ENCODE data around the gene TTLL11. TPM values are rescaled to one million over a fixed set of nuclear protein-coding genes. Genes with fewer than 3 reads are reported as not detected.

TTLL11 gene
- polyA plus RNA-seq, 1 of the 3 experiments (the other 2 are of a cell fraction) = 6.8 TPM

GRCh38 chr9:122030357-122030756 lies 62.8 kb downstream of the TTLL11 start:
- H3K9me2 ChIP-seq = no peaks in the 10 kb centered on the region
- H3K27me3 ChIP-seq (ENCODE audit: insufficient read depth) = no peaks in the 10 kb centered on the region
- no peaks in the 10 kb centered on the region for H3K79me2 ChIP-seq (ENCODE audit: insufficient read depth)
- TF ChIP-seq TEAD4 (IDR thresholded peaks at IDR 0.05; ENCODE audit: borderline replicate concordance, insufficient read depth) (no peak), PBX3 (IDR thresholded peaks at IDR 0.05) (no peak), POLR2AphosphoS5 (IDR thresholded peaks at IDR 0.05; ENCODE audit: low read depth, low read length) (no peak), EP300 (IDR thresholded peaks at IDR 0.05; ENCODE audit: borderline replicate concordance in 1 of 2, low read depth in 1 of 2, low read length in 1 of 2) (no peak), FOXM1 (IDR thresholded peaks at IDR 0.05; ENCODE audit: low read depth) (no peak), NFIC (IDR thresholded peaks at IDR 0.05; ENCODE audit: borderline replicate concordance) (no peak), TCF12 (IDR thresholded peaks at IDR 0.05) (no peak), CHD2 (IDR thresholded peaks at IDR 0.05; ENCODE audit: low read length, partially characterized antibody) (no peak), FOSL2 (IDR thresholded peaks at IDR 0.05; ENCODE audit: borderline replicate concordance, low read depth) (no peak), RFX5 (IDR thresholded peaks at IDR 0.05; ENCODE audit: low read length) (no peak), IRF3 (IDR thresholded peaks at IDR 0.05; ENCODE audit: low read depth, low read length) (no peak), GABPA (IDR thresholded peaks at IDR 0.05; ENCODE audit: low read depth) (no peak)
- no peak overlapping the region for H3K27ac ChIP-seq (ENCODE audit: low read depth in 2 of 2, low read length in 1 of 2)
- H4K20me1 ChIP-seq (ENCODE audit: insufficient read depth) = no peaks in the 10 kb centered on the region
- H3K9ac ChIP-seq = no peak overlapping the region
- H3F3A ChIP-seq (replicated peaks; ENCODE audit: insufficient read depth) = peaks cover 13% of the 10 kb centered on the region
- H3K4me3 ChIP-seq (ENCODE audit: low read depth in 2 of 2, low read length in 1 of 2) = no peak overlapping the region
- no peak overlapping the region for H2AFZ ChIP-seq (ENCODE audit: low read depth)
- H3K4me2 ChIP-seq = no peak overlapping the region
- CTCF ChIA-PET = interaction anchor here (1.0 kb wide), 1 partner anchor 10 kb away, joined by 3 read pairs; no protein-coding TSS in a partner anchor
- POLR2A ChIA-PET = no interaction called here
- H3K9me3 ChIP-seq = no peaks in the 10 kb centered on the region
- 94% methylated on average over 4 of the region's 4 CpGs for whole genome bisulfite sequencing (ENCODE audit: low lambda C conversion rate)
- H3K4me1 ChIP-seq (ENCODE audit: control insufficient read depth in 1 of 2, insufficient read depth in 2 of 2, low read depth in 1 of 2, low read length in 1 of 2) = no peaks in the 10 kb centered on the region; a peak in 1 of 4 replicates
- H3K36me3 ChIP-seq (replicated peaks in 1 of 2; ENCODE audit: control insufficient read depth in 1 of 2, insufficient read depth in 2 of 2, low read length in 1 of 2) = peaks cover 0 to 11% of the 10 kb centered on the region in 2 experiments
- DNase-seq = no peak

- H3K9me2 ChIP-seq = no peaks in the 10 kb centered on the region
Measured at GRCh38 chr9:122029898-122030297, 63.2 kb downstream of the TTLL11 start.

More at GRCh38 chr9:122029898-122030297, 63.2 kb downstream of the TTLL11 start:
- peaks cover 0 to 13% of the 10 kb centered on the region in 2 experiments for H3K36me3 ChIP-seq (replicated peaks in 1 of 2; ENCODE audit: control insufficient read depth in 1 of 2, insufficient read depth in 2 of 2, low read length in 1 of 2)
- no peak overlapping the region for H2AFZ ChIP-seq (ENCODE audit: low read depth)
- 81% methylated on average over 3 of the region's 3 CpGs for WGBS (ENCODE audit: low lambda C conversion rate)
- H3K9me3 ChIP-seq = no peaks in the 10 kb centered on the region
- DNase-seq = no peak
- H3K4me1 ChIP-seq (ENCODE audit: control insufficient read depth in 1 of 2, insufficient read depth in 2 of 2, low read depth in 1 of 2, low read length in 1 of 2) = no peaks in the 10 kb centered on the region; a peak in 1 of 4 replicates
- H4K20me1 ChIP-seq (ENCODE audit: insufficient read depth) = no peaks in the 10 kb centered on the region
- H3K79me2 ChIP-seq (ENCODE audit: insufficient read depth) = no peaks in the 10 kb centered on the region
- ChIA-PET POLR2A (no interaction called here), CTCF (interaction anchor here (1.0 to 1.2 kb wide), 2 partner anchors 10 to 69 kb away, joined by 3 read pairs; no protein-coding TSS in a partner anchor)
- no peak overlapping the region for H3K9ac ChIP-seq
- no peak overlapping the region for H3K27ac ChIP-seq (ENCODE audit: low read depth in 2 of 2, low read length in 1 of 2)
- H3K4me2 ChIP-seq = no peak overlapping the region
- H3K4me3 ChIP-seq (ENCODE audit: low read depth in 2 of 2, low read length in 1 of 2) = no peak overlapping the region
- TF ChIP-seq POLR2AphosphoS5 (IDR thresholded peaks at IDR 0.05; ENCODE audit: low read depth, low read length) (no peak), RXRA (IDR thresholded peaks at IDR 0.05; ENCODE audit: borderline replicate concordance, low read depth) (no peak), CTCF (IDR thresholded peaks at IDR 0.05) (no peak), FOXJ3 (CRISPR knock-in tag; IDR thresholded peaks at IDR 0.05) (no peak), FOXM1 (IDR thresholded peaks at IDR 0.05; ENCODE audit: low read depth) (no peak)
- no peaks in the 10 kb centered on the region for H3K27me3 ChIP-seq (ENCODE audit: insufficient read depth)
- peaks cover 13% of the 10 kb centered on the region for H3F3A ChIP-seq (replicated peaks; ENCODE audit: insufficient read depth)

All from SK-N-SH (cell line).